ENCODE measurements around the gene PAPLN. TPM values are rescaled to one million over a fixed set of nuclear protein-coding genes. Genes with fewer than 3 reads are reported as not detected.
A peak's percentile ranks its signal among the peaks of the same experiment; 100 is the strongest.

PAPLN gene
- total and polyA plus RNA-seq, 2 experiments from 2014 or later = 2.8 to 13.2 TPM

- TF ChIP-seq ZNF462 (CRISPR knock-in tag; IDR thresholded peaks at IDR 0.05) (no peak), ZNF331 (CRISPR knock-in tag; IDR thresholded peaks at IDR 0.05; ENCODE audit: low read depth) (no peak), ZNF114 (CRISPR knock-in tag; IDR thresholded peaks at IDR 0.05) (no peak), EZH2 (IDR thresholded peaks at IDR 0.05; ENCODE audit: low read depth, unreplicated experiment) (no peak), EZH2phosphoT487 (IDR thresholded peaks at IDR 0.05; ENCODE audit: unreplicated experiment) (no peak), CREB1 (CRISPR knock-in tag; IDR thresholded peaks at IDR 0.05; ENCODE audit: low read depth) (no peak)
Measured at GRCh38 chr14:73277376-73277775, 40.1 kb downstream of the PAPLN start (continued).

- Mint-ChIP-seq H3K36me3 (ENCODE audit: low read depth) (peaks cover 41% of the 10 kb centered on the region), H3K9me3 (no peaks in the 10 kb centered on the region), H3K4me1 (peaks cover 34% of the 10 kb centered on the region), H3K4me3 (no peak overlapping the region), H3K27ac (no peak overlapping the region), H3K27me3 (ENCODE audit: insufficient read depth, low read depth, poor library complexity) (no peaks in the 10 kb centered on the region)
- no peak overlapping the region for H3K4me3 ChIP-seq
- H3K27me3 ChIP-seq (ENCODE audit: insufficient read depth) = no peaks in the 10 kb centered on the region
- 0 out of 2 replicates have a peak, but pooled peaks cover 4% of the 10 kb centered on the region for H3K36me3 ChIP-seq (ENCODE audit: insufficient read depth)
- no peaks in the 10 kb centered on the region for H3K9me2 ChIP-seq (ENCODE audit: insufficient read depth)
- no peak overlapping the region for H3K4me2 ChIP-seq
- no peak overlapping the region for H3K27ac ChIP-seq (ENCODE audit: low read depth)
- H4K20me1 ChIP-seq (replicated peaks; ENCODE audit: insufficient read depth) = 0 out of 2 replicates have a peak, but pooled peaks cover 3% of the 10 kb centered on the region
- H3F3A ChIP-seq (replicated peaks; ENCODE audit: low read depth) = 0 out of 2 replicates have a peak, but pooled peaks cover 5% of the 10 kb centered on the region
- H2AFZ ChIP-seq = no peak overlapping the region
- no peaks in the 10 kb centered on the region for H3K79me2 ChIP-seq (replicated peaks; ENCODE audit: insufficient read depth)
- peaks cover 34% of the 10 kb centered on the region for H3K4me1 ChIP-seq (ENCODE audit: insufficient read depth)
- TF ChIP-seq CTCF (conservative IDR thresholded peaks at IDR 0.05; ENCODE audit: low read depth in 2 of 2) (0 out of 4 replicates have a peak, but pooled peaks of 1 of the 2 experiments have one; percentile 14), JUNB (IDR thresholded peaks at IDR 0.05; ENCODE audit: unreplicated experiment) (no peak)
- ATAC-seq (no peak), DNase-seq (ENCODE audit: low spot score) (no peak)
Measured at GRCh38 chr14:73280903-73281302, 43.6 kb downstream of the PAPLN start.

Data from GM23338 (cell line).